ENCODE results near the gene GNB1.

GRCh38 chr1:1777583-1777899 is 113.3 kb downstream of the GNB1 start:
- no peak for TF ChIP-seq USF1 (IDR thresholded peaks at IDR 0.05)
- no peak for TF ChIP-seq EP300 (IDR thresholded peaks at IDR 0.05; ENCODE audit: borderline replicate concordance)
